ENCODE results near the gene DNAJB2.
"Not testable (repeated sequence)": the region's sequence is repeated elsewhere in the genome, so short reads cannot be mapped to it uniquely, and the experiment has no call there.

DNA sequence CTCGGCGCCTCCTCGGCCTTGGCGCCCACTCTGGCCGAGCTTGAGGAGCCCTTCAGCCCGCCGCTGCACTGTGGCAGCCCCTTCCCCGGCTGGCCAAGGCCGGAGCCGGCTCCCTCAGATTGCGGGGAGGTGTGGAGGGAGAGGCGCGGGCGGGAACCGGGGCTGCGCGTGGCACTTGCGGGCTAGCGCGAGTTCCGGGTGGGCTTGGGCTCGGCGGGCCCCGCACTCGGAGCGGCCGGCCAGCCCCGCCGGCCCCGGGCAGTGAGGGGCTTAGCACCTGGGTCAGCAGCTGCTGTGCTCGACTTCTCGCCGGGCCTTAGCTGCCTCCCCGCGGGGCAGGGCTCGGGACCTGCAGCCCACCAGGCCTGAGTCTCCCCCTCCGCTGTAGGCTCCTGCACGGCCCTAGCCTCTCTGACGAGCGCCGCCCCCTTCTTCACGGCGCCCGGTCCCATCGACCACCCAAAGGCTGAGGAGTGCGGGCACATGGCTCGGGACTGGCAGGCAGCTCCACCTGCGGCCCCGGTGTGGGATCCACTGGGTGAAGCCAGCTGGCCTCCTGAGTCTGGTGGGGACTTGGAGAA lies 33.6 kb downstream of the DNAJB2 start:
- TF ChIP-seq, protein P1, sequence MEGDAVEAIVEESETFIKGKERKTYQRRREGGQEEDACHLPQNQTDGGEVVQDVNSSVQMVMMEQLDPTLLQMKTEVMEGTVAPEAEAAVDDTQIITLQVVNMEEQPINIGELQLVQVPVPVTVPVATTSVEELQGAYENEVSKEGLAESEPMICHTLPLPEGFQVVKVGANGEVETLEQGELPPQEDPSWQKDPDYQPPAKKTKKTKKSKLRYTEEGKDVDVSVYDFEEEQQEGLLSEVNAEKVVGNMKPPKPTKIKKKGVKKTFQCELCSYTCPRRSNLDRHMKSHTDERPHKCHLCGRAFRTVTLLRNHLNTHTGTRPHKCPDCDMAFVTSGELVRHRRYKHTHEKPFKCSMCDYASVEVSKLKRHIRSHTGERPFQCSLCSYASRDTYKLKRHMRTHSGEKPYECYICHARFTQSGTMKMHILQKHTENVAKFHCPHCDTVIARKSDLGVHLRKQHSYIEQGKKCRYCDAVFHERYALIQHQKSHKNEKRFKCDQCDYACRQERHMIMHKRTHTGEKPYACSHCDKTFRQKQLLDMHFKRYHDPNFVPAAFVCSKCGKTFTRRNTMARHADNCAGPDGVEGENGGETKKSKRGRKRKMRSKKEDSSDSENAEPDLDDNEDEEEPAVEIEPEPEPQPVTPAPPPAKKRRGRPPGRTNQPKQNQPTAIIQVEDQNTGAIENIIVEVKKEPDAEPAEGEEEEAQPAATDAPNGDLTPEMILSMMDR (conservative IDR thresholded peaks at IDR 0.05; ENCODE audit: low read length): not testable (repeated sequence)
- not testable (repeated sequence) for TF ChIP-seq EZH2phosphoT487 (IDR thresholded peaks at IDR 0.05; ENCODE audit: borderline replicate concordance)
